GM12878 (cell line): ENCODE measurements around the gene SDCCAG8. TPM values are rescaled to one million over a fixed set of nuclear protein-coding genes. Genes with fewer than 3 reads are reported as not detected.

Source experiments
- ATAC-seq: fragments of 200-7000 bp; cut with Tn5 transposase; 3 replicates; pipeline ENCODE4 v1.9.1; 2020; ENCODE audit warnings: mild to moderate bottlenecking, moderate library complexity
- BruUV-seq: library from RNA; stranded (reverse); fragments of 400-500 nt; replicated peaks from 2 replicates; lab custom pipeline; 2021; lab: Mats Ljungman, UMichigan
- CTCF ChIA-PET: fragments of 300-600 bp; sonication (Branson Sonifier 250); formaldehyde crosslinking; extraction: SDS; loops from one replicate; lab custom pipeline; 2021; ENCODE audit warnings: inconsistent platforms; lab: Yijun Ruan, JAX
- POLR2A ChIA-PET: fragments of 350-600 bp; formaldehyde crosslinking; extraction: SDS; loops from one replicate; lab custom pipeline; 2021; ENCODE audit warnings: inconsistent platforms; lab: Charles Lee
- RAD21 ChIA-PET: fragments of 300-600 bp; sonication (Branson Sonifier 250); formaldehyde crosslinking; loops from one replicate; lab custom pipeline; 2023; ENCODE audit warnings: antibody characterized with exemption; ENCODE audit not compliant: unreplicated experiment; lab: Charles Lee
- SMC1A ChIA-PET: fragments of 300-600 bp; sonication (Branson Sonifier 250); formaldehyde crosslinking; loops from one replicate; lab custom pipeline; 2023; ENCODE audit not compliant: unreplicated experiment, uncharacterized antibody; lab: Charles Lee
- DNase-seq: peaks from one replicate; pipeline ENCODE4 v3.0.0-alpha.2; 2011; ENCODE audit warnings: low read depth, low spot score
- FAIRE-seq: peaks from 3 replicates; lab custom pipeline; 2011; peaks lifted over from hg19 to GRCh38; lab: Jason Lieb, UNC
- H2AFZ ChIP-seq: 2 replicates; pipeline ENCODE4 v1.6.0; 2011; ENCODE audit warnings: low read depth, low read length, control low read depth; ENCODE audit not compliant: control insufficient read depth
- H3K27ac ChIP-seq: 2 replicates; pipeline ENCODE4 v1.5.1; 2011; ENCODE audit warnings: control low read depth; ENCODE audit not compliant: control insufficient read depth, insufficient read depth
- H3K27me3 ChIP-seq, 2 experiments: replicated peaks in 1 of 2; 2 replicates each; pipeline versions ENCODE4 v1.6.0 to v1.6.1; 2011; ENCODE audit warnings: low read length in 1 of 2; ENCODE audit not compliant: control insufficient read depth in 2 of 2, insufficient read depth in 2 of 2
- H3K36me3 ChIP-seq, 2 experiments: 2 replicates each; pipeline ENCODE4 v1.5.1; 2011; ENCODE audit warnings: low read length in 1 of 2; ENCODE audit not compliant: control insufficient read depth in 2 of 2, insufficient read depth in 2 of 2
- H3K4me1 ChIP-seq: 2 replicates; pipeline ENCODE4 v1.6.1; 2011; ENCODE audit warnings: mild to moderate bottlenecking, low read length, moderate library complexity, mixed read lengths; ENCODE audit not compliant: control insufficient read depth, insufficient read depth
- H3K4me2 ChIP-seq: 2 replicates; pipeline ENCODE4 v1.6.0; 2011; ENCODE audit warnings: control low read depth; ENCODE audit not compliant: control insufficient read depth, insufficient read depth
- H3K4me3 ChIP-seq: fragments of 200-600 bp; sonication (generic); 2 replicates; pipeline ENCODE4 v1.5.1; 2016
- H3K79me2 ChIP-seq: 2 replicates; pipeline ENCODE4 v1.6.0; 2011; ENCODE audit warnings: low read length; ENCODE audit not compliant: control insufficient read depth, insufficient read depth
- H3K9ac ChIP-seq: 2 replicates; pipeline ENCODE4 v1.8.0; 2011; ENCODE audit warnings: low read length, control low read depth, mixed read lengths; ENCODE audit not compliant: control insufficient read depth, insufficient read depth
- H3K9me3 ChIP-seq: replicated peaks from 3 replicates; pipeline ENCODE4 v1.5.1; 2011; ENCODE audit warnings: mild to moderate bottlenecking, low read length; ENCODE audit not compliant: control insufficient read depth, insufficient read depth
- H4K20me1 ChIP-seq: 2 replicates; pipeline ENCODE4 v1.6.0; 2011; ENCODE audit not compliant: control insufficient read depth, insufficient read depth
- ATF7 ChIP-seq: fragments of 450-650 bp; IDR thresholded peaks from 2 replicates; pipeline ENCODE4 v1.6.1; 2016; ENCODE audit warnings: low read depth, mild to moderate bottlenecking
- CBFB ChIP-seq: IDR thresholded peaks from 2 replicates; pipeline ENCODE4 v1.6.1; 2016; ENCODE audit warnings: antibody characterized with exemption, low read depth
- CEBPZ ChIP-seq: fragments of 150-350 bp; IDR thresholded peaks from 2 replicates; pipeline ENCODE4 v1.6.1; 2016; ENCODE audit warnings: low read depth, low read length
- CTCF ChIP-seq, 3 experiments: IDR thresholded peaks in 2 of 3; conservative IDR thresholded peaks in 1 of 3; 2 replicates each; pipeline ENCODE4 v1.5.1; 2011; ENCODE audit warnings: low read depth in 3 of 3, low read length in 3 of 3, mild to moderate bottlenecking in 3 of 3, control low read depth in 2 of 3, moderate library complexity in 2 of 3, inconsistent platforms in 1 of 3, mixed read lengths in 1 of 3; ENCODE audit not compliant: control insufficient read depth in 2 of 3, insufficient read depth in 1 of 3; ENCODE audit errors: extremely low read depth in 1 of 3
- E2F8 ChIP-seq: fragments of 450-650 bp; IDR thresholded peaks from 2 replicates; pipeline ENCODE4 v1.6.1; 2018; ENCODE audit warnings: mild to moderate bottlenecking, low read depth, moderate library complexity; ENCODE audit not compliant: partially characterized antibody
- EGR1 ChIP-seq, 2 experiments: IDR thresholded peaks; 1 replicate in 1 of 2; 2 replicates in 1 of 2; pipeline ENCODE4 v1.6.1; 2011 to 2012; ENCODE audit warnings: low read depth in 2 of 2, low read length in 2 of 2, borderline replicate concordance in 1 of 2, mild to moderate bottlenecking in 1 of 2, moderate library complexity in 1 of 2
- KDM1A ChIP-seq: fragments of 200-600 bp; sonication (generic); IDR thresholded peaks from 2 replicates; pipeline ENCODE4 v1.6.1; 2016; ENCODE audit warnings: borderline replicate concordance
- MAX ChIP-seq: IDR thresholded peaks from 2 replicates; pipeline ENCODE4 v1.6.1; 2012; ENCODE audit warnings: low read depth, low read length, improper control_type of control experiment
- NBN ChIP-seq: fragments of 450-650 bp; IDR thresholded peaks from 2 replicates; pipeline ENCODE4 v1.6.1; 2016
- NR2C1 ChIP-seq: fragments of 450-650 bp; IDR thresholded peaks from 2 replicates; pipeline ENCODE4 v1.6.1; 2017; ENCODE audit warnings: antibody characterized with exemption, mild to moderate bottlenecking, moderate library complexity
- SMARCA5 ChIP-seq: fragments of 450-650 bp; IDR thresholded peaks from 2 replicates; pipeline ENCODE4 v1.6.1; 2017; ENCODE audit warnings: mild to moderate bottlenecking
- WGBS: methylation state at CpG from one replicate; pipeline ENCODE4 v1.1.6; 2016; ENCODE audit warnings: low lambda C conversion rate; ENCODE audit not compliant: insufficient replicate concordance, insufficient coverage; ENCODE audit errors: missing lambda C conversion rate; 5-methylcytosine and 5-hydroxymethylcytosine counted together
- in situ Hi-C: fragments of 300-500 bp; cut with MboI; formaldehyde crosslinking; loops from 9 replicates; pipeline ENCODE4 v1.14.3; 2018; ENCODE audit warnings: mixed read lengths
- intact Hi-C: fragments of 100-400 bp; cut with micrococcal nuclease; formaldehyde crosslinking; loops from one replicate; pipeline ENCODE4 v1.14.2; 2022; ENCODE audit not compliant: unreplicated experiment
- polyA plus RNA-seq, 11 experiments: library from polyadenylated mRNA; depleted of rRNA in 4 of 11; unstranded in 6 of 11; stranded (reverse) in 5 of 11; fragments of >200 nt; fragmentation: Nextera tagmentation in 4 of 11; fragmentation: Illumina TruSeq in 1 of 11; extraction: Ambion mirVana in 4 of 11; extraction: Trizol in 1 of 11; gene quantifications; 1 replicate in 1 of 11; 2 replicates in 10 of 11; pipeline versions ENCODE4 v1.2.1 to v1.2.3, GENCODE V29; 2011 to 2016; ENCODE audit warnings: inconsistent platforms in 2 of 11, missing spikeins in 2 of 11, low read depth in 1 of 11
- total RNA-seq, 4 experiments: library from RNA; depleted of rRNA in 3 of 4; stranded (reverse); fragments of >200 nt in 3 of 4; fragmentation: Illumina TruSeq in 1 of 4; extraction: Trizol in 1 of 4; gene quantifications; 2 replicates each; pipeline versions ENCODE4 v1.2.1 to v1.2.3, GENCODE V29; 2013 to 2021

SDCCAG8 gene
- total and polyA plus RNA-seq, 10 of the 15 experiments (the other 5 are each of a cell fraction or from before 2014, with no cell fraction given) = 15.0 to 25.6 (median 20.6) TPM

- no peak for TF ChIP-seq E2F8
- TF ChIP-seq CBFB = no peak
Observed at GRCh38 chr1:243452092-243452491, 196.3 kb downstream of the SDCCAG8 start (continued).

GRCh38 chr1:243454328-243454997, 198.6 kb downstream of the SDCCAG8 start:
- in situ Hi-C loops = no loop called here
- CTCF ChIA-PET = no interaction called here
- Histone ChIP-seq H3K27me3 (no peaks in the 10 kb centered on the region), H3K9me3 (no peaks in the 10 kb centered on the region), H3K4me2 (no peak overlapping the region), H3K4me3 (no peak overlapping the region), H3K9ac (no peak overlapping the region), H3K4me1 (no peaks in the 10 kb centered on the region), H3K36me3 (no peaks in the 10 kb centered on the region), H3K79me2 (no peaks in the 10 kb centered on the region), H3K27ac (no peak overlapping the region), H2AFZ (no peak overlapping the region), H4K20me1 (no peaks in the 10 kb centered on the region)
- WGBS = 91% methylated on average over 17 of the region's 17 CpGs
- FAIRE-seq = no peak
- intact Hi-C loops = no loop called here
- ATAC-seq = no peak
- BruUV-seq = no TSS peak
- SMC1A ChIA-PET = no interaction called here
- POLR2A ChIA-PET = no interaction called here
- RAD21 ChIA-PET = no interaction called here
- DNase-seq = no peak
- TF ChIP-seq KDM1A = no peak
- no peak for TF ChIP-seq ATF7
- TF ChIP-seq CEBPZ = no peak
- no peak for TF ChIP-seq CTCF (IDR thresholded peaks at IDR 0.05 in 2 of 3, conservative IDR thresholded peaks at IDR 0.05 in 1 of 3; ENCODE audit: control insufficient read depth in 2 of 3, extremely low read depth in 1 of 3, insufficient read depth in 1 of 3, low read depth in 3 of 3, low read length in 3 of 3)
- TF ChIP-seq NBN = no peak
- no peak for TF ChIP-seq EGR1 (IDR thresholded peaks at IDR 0.05; ENCODE audit: borderline replicate concordance in 1 of 2, low read depth in 2 of 2, low read length in 2 of 2)
- no peak for TF ChIP-seq NR2C1
- no peak for TF ChIP-seq SMARCA5
- TF ChIP-seq MAX = no peak
